H4 (cell line): ENCODE measurements around the gene IL17RD. TPM values are rescaled to one million over a fixed set of nuclear protein-coding genes. Genes with fewer than 3 reads are reported as not detected.

Experiments used
- DNase-seq: peaks from one replicate; pipeline ENCODE4 v3.0.0-alpha.2; 2015; ENCODE audit warnings: low spot score
- total RNA-seq: library from RNA; depleted of rRNA; stranded (reverse); fragments of >200 nt; shearing (Covaris generic); gene quantifications from 2 replicates; pipeline ENCODE4 v1.2.3, GENCODE V29; 2014; rRNA removed

Gene IL17RD
- 0.55 and 0.56 TPM in 2 replicates for total RNA-seq

DNA sequence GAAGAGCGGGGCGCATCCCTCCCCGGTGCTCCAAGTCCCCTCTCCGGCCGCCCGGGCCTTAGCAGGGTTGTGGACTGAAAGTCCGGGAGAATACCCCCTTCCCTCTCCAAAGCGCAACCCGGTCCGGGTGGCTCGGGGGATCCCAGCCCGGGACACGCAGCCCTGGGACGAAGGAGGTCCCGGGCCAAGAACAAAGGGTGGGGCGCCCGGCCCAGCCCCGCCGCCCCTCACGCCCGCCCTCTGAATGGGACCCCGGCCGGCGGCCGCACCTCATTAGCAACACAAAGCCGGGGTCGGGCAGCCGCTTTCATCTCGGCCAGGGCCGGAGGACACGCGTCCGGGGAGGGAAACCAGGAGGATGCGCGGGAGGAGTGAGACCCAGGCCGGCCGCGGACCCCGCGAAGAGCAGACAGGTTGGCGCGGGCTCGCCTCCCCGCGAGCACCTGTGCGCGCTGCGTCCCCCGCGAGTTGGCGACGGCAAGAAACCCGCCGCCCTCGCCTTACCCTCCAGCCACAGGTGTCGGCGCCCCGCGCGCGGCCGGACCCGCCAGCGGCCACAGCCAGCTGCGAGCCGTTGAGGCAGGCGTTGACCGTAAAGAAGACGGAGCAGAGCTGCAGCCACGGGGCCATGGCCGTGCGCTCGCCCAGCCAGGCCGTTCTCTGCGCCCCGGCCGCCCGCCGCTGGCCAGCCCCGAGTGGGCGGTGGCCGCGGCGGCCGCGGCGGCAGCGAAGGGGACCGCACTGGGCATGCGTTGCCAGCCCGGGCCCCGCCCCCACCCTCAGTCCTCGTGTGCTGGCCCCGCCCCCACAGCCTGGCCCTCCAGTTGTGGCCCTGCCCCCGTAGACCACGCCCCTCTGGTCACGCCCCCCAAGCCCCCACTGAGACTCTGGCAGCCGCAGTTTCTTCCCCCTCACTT is at the start of gene IL17RD:
Gene IL17RD (minus strand): TSS at position 697 of the 917 bp plus-strand sequence. CDS start 67 bp downstream, at position 630.
- peak; percentile 53 for DNase-seq

DNA sequence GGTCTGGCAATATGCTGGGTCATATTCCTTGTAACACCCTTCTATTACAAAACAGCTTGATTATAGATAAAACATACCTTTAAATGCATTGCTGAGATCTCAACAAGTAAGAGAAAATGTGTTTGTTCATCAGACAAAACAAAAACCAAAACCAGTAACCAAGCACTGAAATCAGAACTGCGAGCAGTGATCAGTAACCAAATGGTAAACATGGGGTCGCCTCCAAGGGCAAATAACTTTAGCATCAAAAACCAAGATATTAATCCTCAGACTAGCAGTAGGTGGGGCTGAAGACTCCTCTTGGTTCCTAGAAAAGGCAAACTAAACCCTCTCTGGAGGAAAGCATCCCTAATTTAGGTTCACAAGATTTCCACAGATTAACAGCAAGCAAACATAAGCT is 41.3 kb upstream of the IL17RD start:
- DNase-seq: no peak

DNA sequence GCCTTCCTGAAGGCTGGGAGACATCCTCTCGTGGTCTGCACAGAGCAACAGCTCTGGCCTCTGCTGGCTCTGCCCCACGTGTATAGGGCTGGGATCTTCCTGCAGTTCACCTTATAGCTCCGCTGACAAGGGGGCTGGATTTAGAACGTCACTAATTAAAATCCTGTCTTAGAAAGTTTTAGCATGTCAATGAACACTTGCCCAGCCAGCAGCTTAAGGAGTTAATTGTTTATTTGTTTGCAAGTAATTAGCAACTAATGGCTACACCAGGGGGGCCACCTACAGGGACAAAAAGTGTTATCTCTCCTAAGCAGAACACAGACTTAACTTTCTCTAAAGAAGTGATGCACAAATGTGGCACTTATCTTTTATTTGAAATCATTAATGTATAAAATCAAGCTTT is 34.7 kb upstream of the IL17RD start, which contains the start of gene HESX1:
Gene HESX1 (minus strand): TSS at position 84 of the 403 bp plus-strand sequence. CDS start 60 bp downstream, at position 24.
- no peak for DNase-seq

DNA sequence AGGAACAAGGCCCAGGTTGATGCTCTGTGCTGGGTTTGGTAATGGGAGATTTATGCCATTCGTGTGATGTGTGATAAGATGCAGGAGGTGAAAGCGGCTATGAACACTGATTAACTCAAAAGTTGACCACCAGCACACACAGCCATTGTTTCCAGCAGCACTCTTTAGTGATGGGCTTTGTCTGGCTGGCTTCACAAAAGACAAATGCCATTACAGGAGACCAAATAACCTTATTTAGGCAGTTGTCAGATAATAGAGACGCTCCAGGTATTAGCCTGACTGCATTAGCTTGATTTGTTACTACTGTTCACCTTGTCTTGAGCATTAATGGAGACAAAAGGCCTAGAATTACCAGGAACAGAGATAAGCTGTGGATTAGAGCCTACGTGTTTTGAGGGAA is 29.5 kb upstream of the IL17RD start:
- DNase-seq: no peak

DNA sequence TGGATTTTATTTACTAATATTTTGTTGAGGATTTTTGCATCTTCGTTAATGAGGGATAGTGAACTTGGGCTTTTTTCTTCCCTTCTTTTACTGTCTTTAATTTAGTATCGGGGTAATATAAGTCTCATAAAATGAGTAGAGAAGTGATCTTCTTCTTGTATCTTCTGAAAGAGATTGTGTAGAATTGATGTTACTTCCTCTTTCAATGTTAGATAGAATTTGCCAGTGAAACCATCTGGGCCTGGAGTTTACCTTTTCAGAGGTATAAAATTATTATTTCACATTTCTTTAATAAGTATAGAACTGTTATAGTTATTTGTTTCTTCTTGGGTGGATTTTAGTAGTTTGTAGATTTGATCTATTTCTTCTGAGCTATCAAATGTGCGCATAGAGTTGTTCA is 26.9 kb upstream of the IL17RD start:
- no peak for DNase-seq

DNA sequence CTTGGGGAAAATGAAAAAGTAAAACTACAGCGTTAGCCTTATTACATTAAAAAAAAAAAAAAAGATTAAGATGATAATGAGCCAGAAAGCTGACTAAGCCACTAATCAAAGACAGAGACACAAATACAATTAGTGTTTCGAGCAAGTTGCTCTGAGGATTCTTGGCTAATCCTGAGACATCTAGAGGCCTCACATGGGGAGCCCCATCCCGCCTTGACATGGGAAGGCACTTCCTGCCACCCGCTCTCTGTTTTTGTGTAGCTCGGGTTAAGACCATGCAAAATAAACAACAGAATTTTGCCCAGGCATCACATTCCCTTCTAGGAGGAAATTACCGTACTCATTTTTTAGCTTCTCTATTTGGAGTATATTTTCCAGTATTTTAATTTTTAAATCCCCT is 19.4 kb upstream of the IL17RD start:
- no peak for DNase-seq

DNA sequence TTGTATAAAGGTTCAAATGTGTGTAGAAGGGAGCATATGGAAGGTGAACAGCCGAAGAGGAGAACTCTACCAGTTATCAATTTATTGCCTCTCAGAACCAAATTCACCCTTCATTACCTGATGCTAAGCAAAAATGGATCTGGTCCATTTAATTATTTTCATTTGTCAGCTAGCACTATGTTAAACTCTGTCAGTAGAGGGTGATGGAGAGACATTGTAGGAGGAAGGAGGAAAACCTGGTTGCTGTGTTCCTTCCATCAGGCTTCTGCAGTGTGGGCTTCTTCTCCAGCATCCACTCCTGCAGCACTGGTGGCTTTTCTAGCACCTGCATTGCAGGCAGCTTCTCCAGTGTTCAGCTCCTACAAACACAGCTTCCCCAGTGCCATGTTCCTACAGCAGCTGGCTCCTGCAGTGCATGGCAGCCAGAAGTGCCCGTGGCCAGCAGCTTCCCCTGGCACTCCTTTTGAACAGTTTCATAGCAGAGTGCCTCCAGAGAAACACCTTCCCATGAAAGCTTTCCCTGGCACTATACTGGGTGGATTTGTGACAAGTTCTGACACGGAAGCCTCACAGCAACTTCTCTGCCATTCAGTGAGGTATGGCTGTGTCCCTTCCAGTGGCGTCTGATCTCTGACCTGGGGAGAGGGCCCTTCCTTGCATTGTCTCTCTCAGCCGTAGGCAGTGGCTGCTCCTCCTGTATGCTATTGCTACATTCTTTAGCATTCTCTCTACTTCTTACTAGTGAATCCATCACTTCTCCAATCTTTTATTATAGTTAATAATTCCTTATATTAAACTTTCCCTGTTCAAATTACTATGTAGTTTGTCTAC is 14.6 kb upstream of the IL17RD start:
- DNase-seq: no peak

DNA sequence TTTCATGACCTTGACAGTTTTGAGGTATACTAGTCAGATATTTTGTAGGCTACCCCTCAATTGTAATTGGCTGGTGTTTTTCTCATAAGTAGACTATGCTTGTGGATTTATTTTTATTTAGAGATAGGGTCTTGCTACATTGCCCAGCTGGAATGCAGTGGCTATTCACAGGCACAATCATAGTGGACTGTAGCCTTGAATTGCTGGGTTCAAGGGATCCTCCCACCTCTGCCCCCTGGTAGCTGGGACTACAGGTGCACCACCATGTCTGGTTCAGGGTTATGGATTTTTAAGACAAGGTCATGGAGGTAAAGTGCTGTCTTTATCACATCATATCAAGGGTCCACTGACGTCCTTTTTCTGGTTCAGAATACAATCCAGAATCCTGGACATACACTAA is 10.9 kb upstream of the IL17RD start:
- DNase-seq: no peak

DNA sequence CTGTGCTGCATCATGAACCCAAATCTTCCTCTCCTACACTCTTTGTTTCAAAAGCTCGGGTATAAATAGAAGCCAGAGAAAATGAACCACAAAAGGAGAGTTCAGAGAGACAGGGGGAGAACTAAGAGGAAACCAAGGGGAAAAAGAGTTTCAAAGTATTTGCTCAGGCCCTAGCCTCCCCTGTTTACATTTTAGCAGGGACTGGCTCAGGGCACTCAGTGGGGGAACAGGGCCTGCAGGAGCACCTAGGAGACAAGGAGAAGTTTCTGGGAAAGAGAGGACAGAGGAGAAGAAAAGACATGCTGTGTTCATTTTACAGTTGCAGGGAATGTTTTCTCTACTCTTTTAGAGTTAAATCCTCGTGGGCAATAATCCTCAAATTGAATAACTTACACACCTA is 8.5 kb upstream of the IL17RD start:
- no peak for DNase-seq

DNA sequence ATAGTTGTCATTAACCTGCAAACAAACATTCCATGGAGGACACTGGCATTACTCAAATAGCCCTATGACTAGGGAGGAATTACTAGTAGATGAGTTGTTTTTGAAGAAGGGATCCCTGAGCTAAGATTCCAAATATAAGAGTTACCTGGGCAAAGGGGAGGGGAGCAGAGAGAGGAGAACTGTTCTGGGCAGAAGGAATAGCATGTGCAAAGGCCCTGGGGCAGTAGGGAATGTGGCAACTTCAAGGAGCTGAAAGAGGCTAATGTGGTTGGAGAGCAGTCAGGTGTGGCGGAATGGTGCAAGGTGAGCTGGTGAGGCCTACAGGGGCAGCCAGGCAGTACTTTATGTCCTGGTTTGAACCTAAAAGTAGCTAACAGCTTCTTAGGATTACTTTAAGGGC is 5.8 kb upstream of the IL17RD start:
- no peak for DNase-seq

DNA sequence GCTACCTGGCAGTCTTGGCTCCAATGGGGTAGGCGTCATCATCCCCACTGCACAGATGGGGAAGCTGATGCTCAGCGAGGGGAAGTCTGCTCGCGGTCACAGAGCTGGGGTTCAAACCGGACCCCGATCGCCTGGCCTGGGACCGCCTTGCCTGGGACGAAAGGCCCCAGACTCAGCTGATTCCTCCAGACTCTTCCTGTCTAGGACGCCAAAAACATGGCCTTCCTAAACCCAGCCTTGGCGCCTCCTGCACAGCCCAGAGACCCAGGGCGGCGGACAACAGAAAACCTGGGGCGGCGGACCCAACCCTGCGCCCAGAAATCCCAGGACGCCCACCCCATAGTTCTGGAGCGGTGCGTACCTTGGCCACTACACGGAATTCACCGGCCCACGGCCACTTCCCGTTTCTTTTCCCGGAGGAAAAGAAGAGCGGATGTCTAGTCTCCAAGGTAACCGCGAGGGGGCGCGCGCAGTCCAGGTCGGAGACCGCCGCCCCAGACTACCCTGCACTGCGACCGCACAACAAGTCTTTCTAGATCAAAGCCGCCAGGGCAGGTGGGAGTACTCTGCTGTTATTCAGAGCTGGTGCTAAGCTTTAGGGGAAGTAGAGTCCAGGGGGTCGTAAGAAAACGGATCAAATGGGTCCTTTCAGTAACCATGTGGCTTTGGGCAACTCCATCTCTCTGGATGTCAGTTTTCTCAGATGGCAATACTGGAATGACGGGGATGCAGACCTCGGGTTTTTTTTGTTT is 4.9 kb upstream of the IL17RD start:
- peak; percentile 46 for DNase-seq

DNA sequence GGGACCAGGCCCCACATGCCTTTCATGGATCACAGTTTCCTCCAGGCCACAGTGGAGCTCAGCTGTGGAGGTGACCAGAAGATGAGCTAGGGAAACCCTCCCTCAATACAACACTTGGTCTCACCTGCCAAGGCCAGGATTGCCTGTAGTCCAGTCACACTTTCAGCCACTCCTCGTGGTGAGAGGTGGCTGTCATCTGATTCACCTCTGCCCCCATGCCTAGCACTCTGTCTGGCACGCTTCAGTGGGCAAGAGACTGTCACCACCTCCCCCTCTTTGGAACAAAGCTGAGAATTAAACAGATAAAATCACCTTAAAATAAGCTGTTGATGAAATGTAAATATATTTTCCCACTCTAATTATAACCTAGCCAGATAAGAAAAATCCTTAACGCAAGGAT is 4.0 kb upstream of the IL17RD start:
- DNase-seq: no peak

DNA sequence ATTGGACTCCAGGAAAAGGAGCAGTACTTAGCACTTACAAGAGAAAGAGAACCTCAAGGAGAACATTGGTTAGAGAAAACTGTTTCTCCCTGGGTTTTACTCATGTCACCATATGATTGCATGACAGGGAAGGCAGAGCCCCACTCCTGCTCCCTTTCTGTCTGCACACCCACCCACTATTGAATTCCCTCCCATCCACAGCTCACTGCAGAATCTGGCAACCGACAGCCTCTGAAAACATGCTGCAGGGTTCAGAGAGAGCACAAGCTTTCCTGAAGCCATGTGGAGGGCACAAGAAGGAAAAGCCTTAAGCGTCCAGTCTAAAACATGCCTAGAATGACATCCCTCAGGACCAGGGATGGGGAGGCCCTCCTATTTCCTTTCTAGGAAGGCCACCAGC is 3.0 kb upstream of the IL17RD start:
- DNase-seq: no peak

DNA sequence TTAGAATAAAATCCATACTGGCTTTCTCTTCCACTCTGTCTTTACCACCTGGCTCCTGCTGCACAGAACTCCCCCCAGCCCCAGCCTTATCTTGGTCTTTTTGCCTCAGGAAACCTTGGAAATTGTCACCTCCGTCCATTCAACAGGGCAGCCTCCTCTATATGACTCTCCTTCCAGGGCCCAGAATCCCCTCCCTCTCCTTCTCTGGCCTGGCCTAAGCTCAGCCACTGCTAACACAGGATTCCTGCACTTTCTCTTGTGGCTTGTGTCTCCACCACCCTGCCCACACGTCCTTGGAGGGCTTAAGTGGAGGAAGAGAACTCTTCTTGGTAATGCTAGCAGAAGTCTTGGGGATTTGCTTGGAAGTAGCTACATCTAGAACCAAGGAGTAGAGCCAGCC is 1.5 kb upstream of the IL17RD start:
- DNase-seq: no peak

DNA sequence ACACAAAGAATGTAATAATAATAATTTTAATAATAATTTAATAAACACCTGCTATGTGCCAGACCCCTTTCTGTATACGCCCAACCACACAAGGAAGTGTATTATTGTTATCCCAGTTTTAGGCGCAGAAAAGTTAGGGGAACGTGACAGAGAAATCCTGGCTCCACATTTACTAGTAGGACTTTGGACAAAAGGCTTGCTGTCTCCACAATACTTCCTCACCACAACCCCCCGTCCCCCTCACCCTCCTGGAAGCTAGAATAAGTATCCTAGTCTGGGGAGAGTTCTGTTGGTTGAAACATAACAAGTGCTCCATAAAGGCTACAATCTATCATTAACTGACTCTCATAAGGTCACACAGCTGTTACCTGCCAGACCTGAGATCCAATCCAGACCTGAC is 488 bp upstream of the IL17RD start:
- DNase-seq: no peak

DNA sequence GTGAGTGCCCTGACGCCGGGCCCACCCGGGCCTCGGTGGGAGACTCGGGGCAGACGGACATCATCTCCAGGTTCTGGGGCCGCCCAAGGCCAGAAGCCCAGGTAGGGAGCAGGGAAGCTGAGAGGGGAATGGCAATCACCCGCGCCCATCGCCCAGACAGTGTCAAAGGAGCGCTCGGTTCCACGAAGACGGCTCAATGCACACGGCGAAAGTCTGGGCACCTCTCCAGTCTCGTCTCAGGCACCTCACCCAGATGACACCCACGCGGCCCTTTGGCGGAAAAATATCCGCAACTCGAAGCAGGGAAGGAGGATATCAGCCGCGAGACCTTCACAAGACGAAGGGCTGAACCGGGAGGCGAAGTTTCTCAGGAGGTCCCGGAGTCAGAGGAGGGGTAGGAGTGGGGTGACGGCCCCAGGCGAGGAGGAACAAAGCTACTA is 916 bp downstream of the IL17RD start:
- no peak for DNase-seq

DNA sequence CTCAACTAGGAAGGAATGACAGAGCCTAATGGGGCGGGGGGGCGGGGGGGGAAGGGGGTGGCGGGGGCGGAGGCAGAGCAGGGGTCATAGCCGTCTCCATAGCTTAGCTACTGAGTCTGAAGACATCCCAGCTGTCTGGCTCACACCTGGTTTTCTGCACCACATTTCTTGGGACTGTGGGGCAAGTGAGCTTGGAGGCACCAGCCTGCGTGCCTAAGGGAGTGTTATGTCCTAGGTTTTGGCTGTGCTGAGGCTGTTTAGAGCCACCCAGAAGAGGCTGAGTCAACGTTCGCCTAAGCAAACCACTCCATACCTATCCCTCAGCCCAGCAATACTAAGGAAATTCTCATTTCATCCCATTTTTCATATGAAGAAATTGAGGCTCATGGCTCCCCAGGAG is 1.4 kb downstream of the IL17RD start:
- DNase-seq: no peak

DNA sequence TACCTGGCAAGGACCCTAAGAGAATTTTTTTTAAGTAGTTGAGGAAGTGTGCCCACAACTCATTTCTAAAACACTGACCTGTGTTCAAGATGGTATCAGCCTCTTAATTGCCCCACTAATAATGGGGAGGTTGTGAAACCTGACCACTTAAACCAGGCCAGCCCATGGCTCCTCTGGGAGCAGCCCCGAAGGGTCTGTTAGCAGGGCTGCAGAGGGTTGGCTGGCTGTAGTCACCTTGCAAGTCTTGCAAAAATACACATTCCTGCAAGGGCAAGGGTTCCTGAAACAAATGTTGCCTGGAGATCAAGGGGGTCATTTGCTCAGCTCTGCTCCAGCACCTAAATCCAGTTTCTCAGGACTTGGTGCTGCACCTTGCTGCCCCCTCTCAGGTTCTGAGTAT is 3.2 kb downstream of the IL17RD start:
- DNase-seq: no peak

DNA sequence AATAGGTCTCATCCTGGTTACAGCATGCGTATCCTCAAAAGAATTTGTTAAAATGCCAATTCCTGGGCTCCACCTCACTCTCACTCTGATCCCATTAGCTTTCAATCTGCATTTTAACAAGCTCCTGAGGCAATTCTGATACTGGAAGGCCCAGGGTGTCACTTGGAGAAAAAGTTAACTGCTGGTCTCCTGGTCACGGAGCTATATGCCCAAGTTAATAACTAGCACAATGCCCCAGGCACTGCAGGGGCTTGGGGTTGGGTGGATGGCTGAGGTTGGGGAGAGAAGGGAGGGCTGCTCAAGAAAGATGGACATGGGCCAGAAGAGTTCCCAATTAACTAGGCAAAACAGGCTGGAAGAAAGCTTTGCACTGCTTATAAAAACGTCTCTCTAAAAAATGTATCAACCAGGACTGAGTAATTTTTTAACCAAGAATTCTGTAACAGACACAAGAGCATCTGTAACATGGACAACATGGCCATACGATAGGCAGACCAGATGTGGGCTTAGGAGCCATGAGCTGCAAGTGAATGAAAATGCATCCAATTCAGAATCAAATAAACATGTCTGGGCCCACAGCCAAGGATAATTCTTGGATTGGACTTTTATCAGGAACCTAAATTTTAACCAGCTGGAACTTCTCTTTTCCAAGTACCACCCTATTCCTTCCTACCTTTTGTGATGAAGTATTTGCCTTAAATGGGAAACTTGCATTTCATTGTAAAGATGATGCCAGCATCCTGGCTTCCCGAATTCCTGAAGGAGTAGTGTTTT is 4.2 kb downstream of the IL17RD start:
- no peak for DNase-seq

DNA sequence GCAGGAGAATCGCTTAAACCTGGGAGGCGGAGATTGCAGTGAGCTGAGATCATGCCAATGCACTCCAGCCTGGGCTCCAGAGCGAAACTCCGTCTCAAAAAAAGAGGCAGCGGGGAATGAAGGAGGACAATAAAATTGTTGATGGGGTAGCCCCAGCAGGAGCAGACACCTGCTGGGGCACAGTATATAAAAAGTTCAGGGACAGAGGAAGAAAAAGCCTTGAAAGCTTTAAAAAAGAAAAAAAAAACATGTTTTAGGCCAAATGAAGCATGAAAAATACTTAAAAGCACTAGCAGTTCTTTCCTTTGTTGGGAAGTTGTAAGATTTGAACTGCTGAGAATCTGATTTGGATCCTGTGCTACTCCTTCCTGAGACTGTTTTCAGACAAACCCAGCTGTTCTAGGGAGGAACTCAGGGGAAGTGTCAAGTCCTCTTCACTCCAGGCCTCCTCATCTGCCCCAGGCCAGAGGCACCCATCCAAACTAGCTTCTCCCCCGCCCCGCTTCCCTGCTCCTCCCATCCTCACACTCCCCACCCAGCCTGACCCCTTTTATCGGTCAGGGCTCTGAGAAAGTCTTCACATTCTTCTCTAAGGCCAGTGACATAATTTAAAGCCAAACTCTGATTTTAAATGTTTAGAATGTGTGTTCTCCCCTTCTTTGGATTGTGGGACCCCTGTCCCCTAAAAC is 4.9 kb downstream of the IL17RD start:
- no peak for DNase-seq
